Measurements from ENCODE around the gene C6orf47.

The C6orf47 gene

GRCh38 chr6:31658983-31659648 lies 1.5 kb downstream of the C6orf47 start:
- DNase-seq: no peak

DNA sequence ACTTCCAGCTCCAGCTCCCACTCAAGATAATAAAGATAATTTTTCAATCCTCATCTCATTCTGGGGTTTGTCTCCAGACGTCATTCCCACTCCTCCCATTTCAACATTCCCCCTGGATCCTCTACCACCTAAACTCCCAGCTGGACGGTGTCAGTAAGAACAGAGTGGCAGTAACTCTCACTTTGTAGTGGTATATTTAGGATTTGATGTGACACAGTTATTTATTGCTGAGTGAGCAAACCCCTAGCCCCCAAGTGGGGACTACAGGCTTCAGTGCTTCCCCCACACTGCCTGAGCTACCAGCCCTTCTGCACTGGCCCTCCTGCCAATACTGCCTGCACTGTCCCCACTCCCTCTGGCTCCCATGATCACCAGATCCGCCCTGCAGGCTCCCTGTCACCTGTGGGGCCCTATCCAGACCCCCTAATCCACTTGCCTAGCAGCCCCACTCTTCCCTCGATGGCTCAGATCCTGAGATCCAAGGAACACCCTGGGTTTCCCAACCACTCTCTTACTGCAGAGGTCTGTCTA lies 2.4 kb downstream of the C6orf47 start:
- DNase-seq: no peak

DNA sequence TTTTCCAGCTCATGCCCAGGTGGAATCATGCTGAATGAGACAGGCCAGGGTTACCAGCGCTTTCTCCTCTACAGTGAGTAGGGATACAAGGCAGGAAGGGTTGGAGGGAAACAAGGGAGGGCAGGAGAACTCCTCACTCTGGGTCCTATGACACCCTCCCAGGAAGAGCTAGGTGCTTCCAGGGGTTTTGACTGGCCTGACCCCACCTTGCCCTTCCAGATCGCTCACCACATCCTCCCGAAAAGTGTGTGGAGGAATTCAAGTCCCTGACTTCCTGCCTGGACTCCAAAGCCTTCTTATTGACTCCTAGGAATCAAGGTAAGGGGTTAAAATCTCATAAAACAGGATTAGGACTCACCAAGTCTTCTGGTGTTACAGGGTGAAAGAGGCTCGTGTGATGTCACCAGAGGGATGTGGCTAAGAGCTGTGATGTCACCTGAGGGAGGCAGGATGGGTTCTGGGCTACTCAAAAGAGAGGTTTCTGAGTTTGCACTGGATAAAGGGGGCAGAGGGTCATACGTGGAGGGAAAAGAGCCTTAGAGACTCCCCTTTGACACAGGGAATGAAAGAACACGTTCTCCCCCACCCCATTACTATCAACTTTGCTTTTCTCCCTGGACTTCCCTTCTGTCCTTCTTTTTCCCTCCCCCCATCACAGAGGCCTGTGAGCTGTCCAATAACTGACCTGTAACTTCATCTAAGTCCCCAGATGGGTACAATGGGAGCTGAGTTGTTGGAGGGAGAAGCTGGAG lies 3.0 kb downstream of the C6orf47 start:
- DNase-seq: no peak

DNA sequence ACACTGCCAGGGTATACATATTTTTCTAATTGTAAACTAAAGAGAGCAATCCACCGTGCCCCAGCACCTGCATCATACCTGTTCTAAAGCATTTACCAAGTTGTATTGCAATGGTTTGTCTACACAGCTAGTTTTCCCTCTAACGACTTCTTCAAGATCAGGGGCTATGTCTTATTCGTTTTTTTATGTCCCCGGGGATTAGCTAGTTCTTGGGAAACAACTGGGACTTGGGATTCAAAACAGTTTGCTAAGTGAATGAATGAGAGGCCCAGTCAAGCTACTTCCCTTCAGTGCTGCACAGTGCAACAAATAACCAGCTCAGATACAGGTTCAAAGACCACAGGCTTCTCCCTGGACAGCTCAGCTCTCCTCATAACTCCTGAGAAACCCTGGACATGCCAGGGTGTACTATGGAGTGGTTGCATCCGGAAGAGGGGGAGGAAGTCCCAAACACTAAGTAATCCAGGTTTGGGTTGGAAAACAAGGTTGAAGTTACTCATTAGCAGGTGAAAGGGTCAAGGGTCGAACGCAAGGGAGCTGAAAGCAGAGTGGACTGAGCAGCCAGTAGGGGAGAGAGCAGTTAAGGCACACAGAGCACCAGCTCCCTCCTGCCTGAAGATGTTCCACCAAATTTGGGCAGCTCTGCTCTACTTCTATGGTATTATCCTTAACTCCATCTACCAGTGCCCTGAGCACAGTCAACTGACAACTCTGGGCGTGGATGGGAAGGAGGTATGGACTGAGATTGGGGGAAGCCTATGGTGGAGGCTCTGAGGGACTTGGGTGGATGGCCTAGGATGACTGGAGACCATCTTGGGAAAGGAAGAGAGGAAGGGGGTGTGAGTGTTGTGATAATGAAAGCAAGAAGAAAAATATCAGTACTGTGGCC lies 5.0 kb downstream of the C6orf47 start, which contains the start of gene APOM:
Gene APOM (plus strand): TSS at position 546 of the 889 bp plus-strand sequence. CDS start 73 bp downstream, at position 619.
- DNase-seq: no peak

DNA sequence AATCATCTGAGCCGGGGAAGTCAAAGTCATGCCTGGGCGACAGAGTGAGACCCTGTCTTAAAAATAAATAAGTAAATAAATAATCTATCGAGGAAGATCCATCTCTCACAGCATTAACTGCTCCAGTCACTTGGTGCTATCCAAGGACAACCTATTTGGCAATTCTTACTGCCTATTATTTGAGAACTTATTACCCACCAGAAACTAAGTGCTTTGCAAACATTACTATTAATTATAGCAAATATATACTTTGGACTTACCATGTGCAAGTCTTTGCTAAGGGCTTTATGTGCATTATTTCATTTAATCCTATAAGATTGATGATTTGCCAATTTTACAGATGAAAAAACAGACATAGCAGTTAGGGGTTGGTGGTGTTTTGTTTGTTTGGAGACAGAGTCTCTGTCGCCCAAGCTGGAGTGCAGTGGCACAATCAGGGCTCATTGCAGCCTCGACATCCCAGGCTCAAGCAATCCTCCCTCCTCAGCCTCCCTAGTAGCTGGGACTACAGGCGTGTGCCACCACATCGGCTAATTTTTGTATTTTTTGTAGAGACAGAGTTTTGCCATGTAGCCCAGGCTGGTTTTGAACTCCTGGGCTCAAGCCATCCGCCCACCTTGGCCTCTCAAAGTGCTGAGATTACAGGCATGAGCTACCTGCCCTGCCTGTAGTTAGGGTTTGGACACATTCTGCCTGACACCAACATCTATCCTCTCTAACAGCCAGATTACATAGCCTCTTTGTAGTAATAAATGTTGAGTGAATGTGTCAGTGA lies 5.8 kb downstream of the C6orf47 start:
- DNase-seq: no peak

DNA sequence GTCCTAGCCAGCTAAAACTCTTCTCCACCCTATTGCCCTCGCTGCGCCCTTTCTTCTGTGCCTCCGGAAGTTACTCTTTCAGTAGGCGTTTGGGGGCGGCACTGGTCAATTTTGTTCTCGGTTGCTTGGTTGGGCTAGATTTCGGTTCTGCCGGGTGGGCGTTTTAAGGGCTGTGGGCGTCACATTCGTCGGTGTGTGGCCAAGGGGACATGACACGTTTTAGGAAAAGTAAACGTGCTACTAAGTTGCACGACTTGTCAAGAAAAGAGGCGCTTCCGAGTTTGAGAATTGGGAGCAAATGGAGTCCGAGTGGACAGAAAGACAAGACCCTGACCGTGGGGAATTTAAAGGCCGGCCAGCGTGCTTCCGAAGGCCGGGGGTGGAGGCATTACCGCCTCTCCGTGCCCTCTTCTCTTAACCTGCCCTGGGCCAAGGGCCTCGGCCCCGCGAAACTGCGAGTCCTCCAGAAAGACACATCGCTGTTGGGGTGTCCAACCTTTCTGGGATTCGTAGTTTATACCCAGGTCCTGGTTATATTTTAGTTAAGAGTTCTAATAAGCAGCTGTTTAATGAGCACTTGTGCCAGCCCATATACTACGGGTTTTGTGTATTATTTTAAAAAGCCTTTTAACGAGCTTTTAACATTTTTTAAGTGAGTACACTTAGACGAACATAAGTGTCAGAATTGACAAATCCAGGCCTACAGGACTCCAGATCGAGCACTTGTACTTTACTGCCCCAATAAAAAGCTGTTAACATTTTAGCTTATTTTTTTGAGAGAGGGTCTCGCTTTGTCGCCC lies 7.5 kb downstream of the C6orf47 start:
- peak; percentile 82 for DNase-seq

DNA sequence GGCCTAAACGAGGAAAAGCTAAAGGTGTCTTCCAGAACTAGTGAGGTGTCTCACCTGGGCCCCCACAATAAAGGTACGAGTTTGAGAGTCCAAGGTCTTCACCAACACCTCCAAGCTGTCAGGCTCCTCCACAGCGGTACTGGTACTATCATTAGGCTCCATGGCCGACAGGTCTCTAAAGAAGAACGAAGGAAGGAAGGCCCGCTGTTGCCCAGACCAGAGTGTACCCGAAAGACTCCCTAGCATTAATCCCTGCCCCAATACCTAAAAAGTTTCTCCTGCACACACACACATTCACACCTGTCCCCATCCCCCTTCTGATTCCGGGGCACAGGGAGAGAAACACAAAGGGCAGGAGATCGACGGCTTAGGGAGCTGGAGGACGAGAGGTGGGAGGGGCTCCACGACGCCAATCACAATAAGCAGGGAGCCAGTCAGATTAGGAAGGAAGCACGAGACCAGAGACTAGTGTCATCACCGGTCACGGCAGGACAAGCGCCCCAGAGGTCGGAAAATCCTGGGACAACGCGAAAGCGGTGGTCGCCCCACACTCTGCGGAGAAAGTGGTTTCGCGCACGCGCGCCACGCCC lies 8.9 kb downstream of the C6orf47 start:
- no peak for DNase-seq

DNA sequence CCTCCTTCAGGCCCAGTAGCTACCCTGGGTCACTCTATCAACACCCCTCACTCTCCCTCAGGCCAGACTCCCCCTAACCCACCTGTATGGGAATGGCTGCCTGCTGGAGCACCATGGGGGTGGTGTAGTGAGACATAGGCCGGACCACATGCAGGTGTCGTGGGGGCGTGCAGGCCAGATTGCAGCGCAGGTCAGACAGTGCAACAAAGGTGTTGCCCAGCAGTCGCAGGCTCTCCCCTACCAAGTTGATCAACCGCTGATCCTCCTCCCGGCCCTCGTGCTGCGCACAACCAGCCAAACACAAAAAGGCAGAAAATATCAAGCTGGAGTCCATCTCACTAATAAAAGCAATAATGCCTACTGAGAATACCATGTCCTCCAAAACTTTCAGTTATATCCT lies 15.3 kb downstream of the C6orf47 start:
- no peak for DNase-seq

DNA sequence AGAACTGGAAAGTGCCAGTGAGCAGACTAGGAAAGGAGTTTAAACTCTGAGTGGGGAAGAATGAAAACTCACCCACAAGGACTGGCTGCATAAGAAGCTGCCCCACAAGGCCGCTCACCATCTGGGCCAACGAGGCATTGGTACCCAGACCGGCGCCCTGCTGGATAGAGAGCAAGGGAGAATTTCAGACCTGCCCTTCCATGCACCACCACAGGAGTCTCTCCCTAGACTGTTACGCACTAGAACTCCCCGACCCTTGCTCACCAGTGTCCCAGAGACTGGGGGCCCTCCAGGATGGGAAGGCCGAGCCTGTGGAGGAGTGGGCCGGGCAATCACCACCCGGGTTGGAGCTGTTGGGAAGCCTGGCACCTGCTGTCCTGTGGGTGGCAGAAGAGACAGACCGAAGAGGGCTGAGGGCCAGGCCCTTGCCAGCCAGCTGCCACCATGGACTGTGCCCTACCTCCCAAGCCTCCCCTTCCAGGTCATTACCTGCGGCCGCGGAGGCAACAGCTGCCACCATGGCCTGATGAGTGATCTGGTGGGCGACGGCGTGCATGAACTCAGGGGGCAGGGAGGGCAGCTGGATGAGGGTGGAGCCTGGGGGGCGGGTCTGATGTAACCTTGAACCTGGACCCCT lies 16.6 kb downstream of the C6orf47 start:
- DNase-seq: no peak

- no peak for DNase-seq
Measured at GRCh38 chr6:31642798-31643570, 17.6 kb downstream of the C6orf47 start.

DNA sequence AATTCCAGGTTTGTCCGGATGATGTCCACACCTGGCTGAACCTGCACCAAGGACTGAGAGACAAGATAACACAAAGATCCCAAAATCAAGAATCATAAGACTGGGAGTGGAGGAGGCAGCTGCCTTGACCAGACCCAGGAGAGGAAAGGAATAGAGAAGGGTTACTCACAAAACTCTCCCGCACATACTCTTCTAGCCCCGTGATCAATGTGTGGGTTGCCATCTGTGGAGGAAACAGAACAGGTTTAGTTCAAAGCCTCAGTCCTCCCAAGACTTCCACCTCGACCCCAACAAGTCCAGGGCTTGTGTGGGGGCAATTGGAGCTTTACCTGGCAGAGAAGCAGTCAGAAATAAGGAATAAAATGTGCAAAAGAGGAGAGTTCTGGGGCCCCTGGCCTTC lies 19.2 kb downstream of the C6orf47 start:
- DNase-seq: no peak

DNA sequence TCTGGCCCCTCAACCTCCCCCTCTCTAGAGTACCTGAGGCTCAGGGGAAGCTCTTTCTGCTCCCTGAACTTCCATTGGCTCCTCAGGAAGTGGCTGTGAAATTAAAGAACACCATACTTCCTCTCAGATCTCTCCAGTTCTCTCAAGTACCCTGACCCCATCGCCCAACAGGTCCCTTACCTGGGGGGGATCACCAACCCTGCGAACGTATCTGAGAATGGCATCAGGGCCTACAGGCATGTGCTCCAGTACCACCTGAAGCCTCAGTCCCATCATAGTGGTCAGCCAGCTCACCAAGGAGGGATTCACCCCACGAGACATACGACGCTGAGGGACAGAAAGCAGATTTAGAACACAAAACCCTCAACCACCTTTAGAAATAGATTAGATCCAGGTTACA lies 20.0 kb downstream of the C6orf47 start:
- DNase-seq: no peak

DNA sequence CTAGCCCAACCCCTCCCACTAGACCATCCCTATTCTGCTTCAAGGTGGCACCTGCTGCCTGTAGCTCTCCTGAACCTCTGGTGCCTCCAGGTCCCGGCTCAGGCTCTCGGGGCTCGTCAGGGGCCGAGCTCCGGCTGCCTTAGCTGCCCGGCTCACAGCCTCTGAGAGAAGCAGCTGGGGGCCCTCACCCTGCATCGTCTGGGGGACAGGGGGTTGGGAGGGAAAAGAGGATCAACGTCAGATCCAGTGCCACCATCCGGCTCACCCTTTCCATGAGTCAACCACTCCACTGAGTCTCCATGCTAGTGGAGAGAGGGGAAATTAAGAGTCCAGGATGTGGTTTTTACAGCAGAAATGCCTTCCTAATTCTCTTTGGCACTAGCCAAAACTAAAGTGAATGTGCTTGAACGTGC lies 21.1 kb downstream of the C6orf47 start:
- DNase-seq: no peak

- no peak for DNase-seq
Measured at GRCh38 chr6:31639043-31639442, 21.5 kb downstream of the C6orf47 start.

DNA sequence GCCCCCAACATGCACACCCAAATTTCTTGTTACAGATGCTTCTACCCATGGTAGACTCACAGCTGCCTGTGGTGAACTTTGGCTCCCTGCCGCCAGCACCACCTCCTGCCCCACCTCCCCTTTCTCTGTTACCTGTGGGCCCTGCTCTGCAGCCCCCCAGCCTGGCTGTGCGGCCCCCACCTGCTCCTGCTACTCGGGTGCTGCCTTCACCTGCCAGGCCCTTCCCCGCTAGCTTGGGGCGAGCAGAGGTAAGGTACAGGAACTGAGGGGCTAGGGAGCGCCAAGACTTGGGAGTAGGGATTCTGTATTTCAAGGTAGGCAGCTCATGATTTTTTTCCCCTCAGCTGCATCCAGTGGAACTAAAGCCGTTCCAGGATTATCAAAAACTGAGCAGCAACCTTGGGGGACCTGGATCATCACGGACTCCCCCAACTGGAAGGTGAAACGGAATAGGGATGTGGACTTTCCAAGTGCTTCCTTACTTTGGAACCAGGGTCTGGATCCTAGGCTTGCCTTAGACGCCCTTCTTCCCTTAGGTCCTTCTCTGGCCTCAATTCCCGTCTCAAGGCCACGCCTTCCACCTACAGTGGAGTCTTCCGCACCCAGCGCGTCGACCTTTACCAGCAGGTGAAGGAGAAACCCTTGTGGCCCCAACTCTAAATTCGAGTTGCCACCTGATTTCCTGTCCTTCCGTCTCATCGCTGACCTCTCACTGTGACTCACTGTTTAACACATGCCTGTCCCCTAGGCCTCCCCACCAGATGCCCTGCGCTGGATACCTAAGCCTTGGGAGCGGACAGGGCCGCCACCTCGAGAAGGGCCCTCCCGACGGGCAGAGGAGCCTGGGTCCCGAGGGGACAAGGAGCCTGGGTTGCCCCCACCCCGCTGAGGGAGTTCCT lies 23.6 kb downstream of the C6orf47 start:
- no peak for DNase-seq

- DNase-seq: no peak
Measured at GRCh38 chr6:31634969-31635575, 25.5 kb downstream of the C6orf47 start.

GRCh38 chr6:31634131-31634530 lies 26.4 kb downstream of the C6orf47 start:
- DNase-seq: no peak

- DNase-seq: no peak
Measured at GRCh38 chr6:31633447-31633846, 27.1 kb downstream of the C6orf47 start.
